ENCODE data around the gene RHBDL1. TPM values are rescaled to one million over a fixed set of nuclear protein-coding genes. Genes with fewer than 3 reads are reported as not detected.

RHBDL1 gene
- total RNA-seq, 1 experiment from 2014 or later = 1.7 TPM

DNA sequence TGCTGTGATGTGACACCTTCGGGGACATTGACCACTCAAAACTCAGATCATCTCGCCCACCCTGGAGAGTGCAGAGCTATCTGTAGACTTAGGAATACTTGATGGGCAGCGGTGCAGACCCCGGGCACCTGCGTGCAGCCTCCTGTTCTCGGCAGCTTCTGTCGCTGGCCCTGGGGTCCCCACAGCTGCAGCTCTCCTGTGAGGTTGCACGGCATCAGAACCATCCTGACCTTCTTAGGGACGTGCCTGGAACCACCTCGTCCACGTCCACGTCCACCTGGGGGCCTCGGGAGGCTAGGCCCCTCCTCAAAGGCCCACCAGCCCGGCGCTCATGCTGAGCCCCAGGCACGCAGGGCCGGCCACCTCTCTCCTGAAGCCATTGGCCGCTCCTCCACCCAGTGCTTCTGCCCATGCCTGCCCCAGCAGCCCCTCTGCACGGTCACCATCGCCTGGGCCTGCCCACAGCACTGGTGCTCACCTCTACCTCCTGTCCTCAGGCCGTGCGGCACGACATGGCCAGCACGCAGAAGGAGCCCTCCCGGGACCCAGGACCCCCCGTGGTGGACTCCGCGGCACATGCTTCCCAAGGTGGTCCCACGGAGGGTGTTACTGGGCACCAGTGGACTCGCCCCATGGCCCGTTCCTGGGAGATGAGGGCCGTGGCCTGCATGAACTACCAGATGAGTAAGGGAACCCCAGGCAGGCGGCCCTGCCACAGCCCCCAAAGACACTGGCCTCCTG lies 47.0 kb upstream of the RHBDL1 start:
- BruUV-seq (replicated peaks) = no TSS peak
- H3K27ac ChIP-seq (ENCODE audit: low read length) = no peak overlapping the region
- no peak overlapping the region for H3K4me3 ChIP-seq (ENCODE audit: low read length)
- no peaks in the 10 kb centered on the region for H3K9me3 ChIP-seq (ENCODE audit: low read length)
- ATAC-seq (no peak), DNase-seq (no peak)
- no peak overlapping the region for H3K4me2 ChIP-seq (ENCODE audit: low read length)
- no peak overlapping the region for H3K9ac ChIP-seq (ENCODE audit: low read length)
- H3K4me1 ChIP-seq (ENCODE audit: insufficient read depth, low read length) = peaks cover 17% of the 10 kb centered on the region
- no peak for TF ChIP-seq EZH2 (IDR thresholded peaks at IDR 0.05; ENCODE audit: low read length, unreplicated experiment)
- TF ChIP-seq, protein P1, sequence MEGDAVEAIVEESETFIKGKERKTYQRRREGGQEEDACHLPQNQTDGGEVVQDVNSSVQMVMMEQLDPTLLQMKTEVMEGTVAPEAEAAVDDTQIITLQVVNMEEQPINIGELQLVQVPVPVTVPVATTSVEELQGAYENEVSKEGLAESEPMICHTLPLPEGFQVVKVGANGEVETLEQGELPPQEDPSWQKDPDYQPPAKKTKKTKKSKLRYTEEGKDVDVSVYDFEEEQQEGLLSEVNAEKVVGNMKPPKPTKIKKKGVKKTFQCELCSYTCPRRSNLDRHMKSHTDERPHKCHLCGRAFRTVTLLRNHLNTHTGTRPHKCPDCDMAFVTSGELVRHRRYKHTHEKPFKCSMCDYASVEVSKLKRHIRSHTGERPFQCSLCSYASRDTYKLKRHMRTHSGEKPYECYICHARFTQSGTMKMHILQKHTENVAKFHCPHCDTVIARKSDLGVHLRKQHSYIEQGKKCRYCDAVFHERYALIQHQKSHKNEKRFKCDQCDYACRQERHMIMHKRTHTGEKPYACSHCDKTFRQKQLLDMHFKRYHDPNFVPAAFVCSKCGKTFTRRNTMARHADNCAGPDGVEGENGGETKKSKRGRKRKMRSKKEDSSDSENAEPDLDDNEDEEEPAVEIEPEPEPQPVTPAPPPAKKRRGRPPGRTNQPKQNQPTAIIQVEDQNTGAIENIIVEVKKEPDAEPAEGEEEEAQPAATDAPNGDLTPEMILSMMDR (conservative IDR thresholded peaks at IDR 0.05; ENCODE audit: low read depth, low read length) = no peak
- no peak for TF ChIP-seq EZH2phosphoT487 (IDR thresholded peaks at IDR 0.05; ENCODE audit: borderline replicate concordance, low read length)
- intact Hi-C loops (cut with micrococcal nuclease) = no loop called here
- H3K36me3 ChIP-seq (ENCODE audit: low read depth, low read length) = no peaks in the 10 kb centered on the region
- H3F3A ChIP-seq (ENCODE audit: low read length, unreplicated experiment) = no peaks in the 10 kb centered on the region
- CTCF ChIA-PET = no interaction called here
- no peak overlapping the region for H2AFZ ChIP-seq (ENCODE audit: low read length)
- H3K27me3 ChIP-seq (ENCODE audit: low read length) = no peaks in the 10 kb centered on the region
- no peaks in the 10 kb centered on the region for H4K20me1 ChIP-seq (ENCODE audit: low read length)
- no peaks in the 10 kb centered on the region for H3K9me2 ChIP-seq (replicated peaks; ENCODE audit: low read length)
- H3K79me2 ChIP-seq (ENCODE audit: low read length) = no peaks in the 10 kb centered on the region
- POLR2A ChIA-PET (ENCODE audit: unreplicated experiment) = no interaction called here

- H2AFZ ChIP-seq (ENCODE audit: low read length) = no peak overlapping the region
- H3K36me3 ChIP-seq (ENCODE audit: low read depth, low read length) = no peaks in the 10 kb centered on the region
- no peaks in the 10 kb centered on the region for H3K9me3 ChIP-seq (ENCODE audit: low read length)
- peaks cover 17% of the 10 kb centered on the region for H3K4me1 ChIP-seq (ENCODE audit: insufficient read depth, low read length)
- H3K4me3 ChIP-seq (ENCODE audit: low read length) = no peak overlapping the region
- TF ChIP-seq EZH2phosphoT487 (IDR thresholded peaks at IDR 0.05; ENCODE audit: borderline replicate concordance, low read length) = no peak
- TF ChIP-seq EZH2 (IDR thresholded peaks at IDR 0.05; ENCODE audit: low read length, unreplicated experiment) = no peak
- TF ChIP-seq, protein P1 (conservative IDR thresholded peaks at IDR 0.05; ENCODE audit: low read depth, low read length) = no peak
- H3K27ac ChIP-seq (ENCODE audit: low read length) = no peak overlapping the region
- intact Hi-C loops (cut with micrococcal nuclease) = no loop called here
- no peaks in the 10 kb centered on the region for H3K9me2 ChIP-seq (replicated peaks; ENCODE audit: low read length)
- DNase-seq = no peak
- no peaks in the 10 kb centered on the region for H3K79me2 ChIP-seq (ENCODE audit: low read length)
- no TSS peak for BruUV-seq (replicated peaks)
- no peak overlapping the region for H3K4me2 ChIP-seq (ENCODE audit: low read length)
- ATAC-seq = no peak
- no peaks in the 10 kb centered on the region for H4K20me1 ChIP-seq (ENCODE audit: low read length)
- CTCF ChIA-PET = no interaction called here
- no peaks in the 10 kb centered on the region for H3K27me3 ChIP-seq (ENCODE audit: low read length)
- H3F3A ChIP-seq (ENCODE audit: low read length, unreplicated experiment) = no peaks in the 10 kb centered on the region
- no peak overlapping the region for H3K9ac ChIP-seq (ENCODE audit: low read length)
- POLR2A ChIA-PET (ENCODE audit: unreplicated experiment) = no interaction called here
These were observed 46.2 kb upstream of the RHBDL1 start for GRCh38 chr16:629185-629832.

DNA sequence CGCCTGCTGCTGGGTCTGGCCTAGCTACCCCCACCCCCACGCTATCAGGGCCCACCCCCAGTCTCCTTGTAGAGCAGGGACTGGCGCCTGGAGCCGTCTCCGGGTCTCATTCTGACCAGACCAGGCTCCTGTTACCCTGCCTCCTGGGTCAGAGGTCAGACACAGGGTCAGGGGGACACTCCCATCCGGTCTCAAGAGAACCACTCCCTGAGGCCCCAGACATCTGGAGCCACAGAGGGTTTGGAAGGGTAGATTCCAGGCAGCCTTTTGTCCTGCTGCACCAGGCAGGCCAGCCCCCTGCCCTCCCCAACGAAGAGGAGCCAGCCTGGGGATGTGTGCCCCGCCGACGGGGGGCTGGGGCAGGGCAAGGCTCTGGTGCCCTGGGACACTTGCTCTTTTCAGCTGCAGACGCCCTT lies 45.6 kb upstream of the RHBDL1 start:
- no peaks in the 10 kb centered on the region for H3K9me3 ChIP-seq (ENCODE audit: low read length)
- H3K4me2 ChIP-seq (ENCODE audit: low read length) = no peak overlapping the region
- H4K20me1 ChIP-seq (ENCODE audit: low read length) = no peaks in the 10 kb centered on the region
- peaks cover under 1% of the 10 kb centered on the region for H3K79me2 ChIP-seq (ENCODE audit: low read length)
- H3K27me3 ChIP-seq (ENCODE audit: low read length) = no peaks in the 10 kb centered on the region
- no peak overlapping the region for H3K4me3 ChIP-seq (ENCODE audit: low read length)
- DNase-seq (no peak), ATAC-seq (no peak)
- peaks cover 17% of the 10 kb centered on the region for H3K4me1 ChIP-seq (ENCODE audit: insufficient read depth, low read length)
- ChIA-PET CTCF (no interaction called here), POLR2A (ENCODE audit: unreplicated experiment) (no interaction called here)
- intact Hi-C loops (cut with micrococcal nuclease) = no loop called here
- H3K36me3 ChIP-seq (ENCODE audit: low read depth, low read length) = no peaks in the 10 kb centered on the region
- no peaks in the 10 kb centered on the region for H3F3A ChIP-seq (ENCODE audit: low read length, unreplicated experiment)
- no peak overlapping the region for H3K9ac ChIP-seq (ENCODE audit: low read length)
- no peaks in the 10 kb centered on the region for H3K9me2 ChIP-seq (replicated peaks; ENCODE audit: low read length)
- no peak for TF ChIP-seq EZH2phosphoT487 (IDR thresholded peaks at IDR 0.05; ENCODE audit: borderline replicate concordance, low read length)
- TF ChIP-seq, protein P1 (conservative IDR thresholded peaks at IDR 0.05; ENCODE audit: low read depth, low read length) = no peak
- TF ChIP-seq EZH2 (IDR thresholded peaks at IDR 0.05; ENCODE audit: low read length, unreplicated experiment) = no peak
- no peak overlapping the region for H2AFZ ChIP-seq (ENCODE audit: low read length)
- BruUV-seq (replicated peaks) = no TSS peak
- no peak overlapping the region for H3K27ac ChIP-seq (ENCODE audit: low read length)

Data from PC-3 (cell line).